ENCODE measurements around the gene RAB29. TPM values are rescaled to one million over a fixed set of nuclear protein-coding genes. Genes with fewer than 3 reads are reported as not detected.

RAB29 gene
- total RNA-seq, 1 experiment from 2014 or later: 11.0 TPM

DNA sequence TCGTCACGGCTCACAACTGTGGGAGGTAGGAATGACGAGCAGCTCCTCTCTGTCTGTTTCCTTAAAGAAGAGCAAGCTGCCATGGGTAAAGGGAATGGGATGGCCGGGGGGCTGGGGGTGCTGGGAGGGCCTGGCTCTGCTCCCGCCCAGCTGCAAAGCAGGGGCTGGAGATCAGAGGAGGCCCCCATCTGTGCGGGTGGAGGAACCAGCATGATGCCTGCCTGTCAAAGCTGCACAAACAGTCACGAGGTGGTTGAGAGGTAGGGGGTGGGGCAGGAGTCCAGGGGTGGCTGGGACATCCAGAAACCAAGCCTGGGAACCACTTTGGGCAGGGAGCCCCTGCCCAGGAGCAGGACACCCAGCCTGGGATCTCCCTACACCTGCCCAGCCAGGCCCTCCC, 25.1 kb upstream of the RAB29 start (continued):
- TF ChIP-seq, protein P1, sequence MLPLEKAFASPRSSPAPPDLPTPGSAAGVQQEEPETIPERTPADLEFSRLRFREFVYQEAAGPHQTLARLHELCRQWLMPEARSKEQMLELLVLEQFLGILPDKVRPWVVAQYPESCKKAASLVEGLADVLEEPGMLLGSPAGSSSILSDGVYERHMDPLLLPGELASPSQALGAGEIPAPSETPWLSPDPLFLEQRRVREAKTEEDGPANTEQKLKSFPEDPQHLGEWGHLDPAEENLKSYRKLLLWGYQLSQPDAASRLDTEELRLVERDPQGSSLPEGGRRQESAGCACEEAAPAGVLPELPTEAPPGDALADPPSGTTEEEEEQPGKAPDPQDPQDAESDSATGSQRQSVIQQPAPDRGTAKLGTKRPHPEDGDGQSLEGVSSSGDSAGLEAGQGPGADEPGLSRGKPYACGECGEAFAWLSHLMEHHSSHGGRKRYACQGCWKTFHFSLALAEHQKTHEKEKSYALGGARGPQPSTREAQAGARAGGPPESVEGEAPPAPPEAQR (CRISPR knock-in tag; IDR thresholded peaks at IDR 0.05): no peak
- TF ChIP-seq ELF4 (CRISPR knock-in tag; IDR thresholded peaks at IDR 0.05; ENCODE audit: low read depth) (no peak), FOXP1 (CRISPR knock-in tag; IDR thresholded peaks at IDR 0.05; ENCODE audit: borderline replicate concordance) (no peak), TEAD4 (CRISPR knock-in tag; IDR thresholded peaks at IDR 0.05) (no peak), ATF1 (CRISPR knock-in tag; IDR thresholded peaks at IDR 0.05) (no peak)
- TF ChIP-seq, protein P2, sequence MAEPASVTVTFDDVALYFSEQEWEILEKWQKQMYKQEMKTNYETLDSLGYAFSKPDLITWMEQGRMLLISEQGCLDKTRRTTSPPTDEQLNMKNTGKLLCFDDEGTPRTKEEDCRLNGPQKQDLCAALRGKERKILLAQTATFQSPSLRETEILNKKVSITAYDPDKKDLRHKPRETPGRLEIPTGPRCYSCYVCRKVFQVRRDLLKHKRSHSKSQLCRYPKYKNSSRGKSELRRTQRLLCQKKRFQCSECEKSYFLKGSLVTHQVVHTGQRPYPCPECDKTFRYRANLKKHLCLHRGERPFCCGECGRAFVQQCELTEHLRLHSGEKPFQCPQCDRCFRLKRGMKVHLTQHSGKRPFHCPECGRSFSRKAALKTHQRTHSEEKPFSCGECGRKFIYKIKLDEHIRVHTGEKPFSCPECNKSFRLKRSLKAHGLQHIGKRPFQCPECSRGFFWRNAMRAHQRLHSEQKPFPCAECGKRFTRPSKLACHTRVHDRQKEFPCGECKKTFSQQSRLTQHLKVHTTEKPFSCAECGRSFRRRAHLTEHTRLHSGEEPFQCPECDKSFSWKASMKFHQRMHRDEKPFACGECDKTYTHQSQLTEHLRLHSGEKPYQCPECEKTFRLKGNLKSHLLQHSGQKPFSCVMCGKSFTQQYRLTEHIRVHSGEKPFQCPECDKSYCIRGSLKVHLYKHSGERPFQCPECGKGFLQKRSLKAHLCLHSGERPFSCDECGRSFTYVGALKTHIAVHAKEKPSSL (CRISPR knock-in tag; conservative IDR thresholded peaks at IDR 0.05): no peak

DNA sequence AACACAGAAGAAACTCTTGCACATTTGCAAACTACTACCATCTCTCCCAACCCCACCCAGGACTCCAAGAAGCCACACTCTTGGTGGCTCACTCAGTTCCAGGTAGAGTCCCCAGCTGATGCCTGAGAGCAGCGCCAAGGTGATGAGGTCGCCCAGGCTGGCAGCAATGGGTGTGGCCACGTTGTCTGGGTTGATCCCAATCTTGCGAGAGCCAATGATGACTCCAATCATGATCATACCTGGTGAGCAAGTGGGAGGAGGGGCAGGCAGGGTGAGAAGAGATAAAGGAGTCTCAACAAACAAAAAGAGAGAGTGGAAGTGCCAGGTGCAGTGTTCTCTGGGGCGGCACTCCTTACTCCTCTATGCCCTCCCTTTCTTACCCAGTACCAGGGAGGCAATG, 23.3 kb upstream of the RAB29 start:
- CTCF ChIA-PET: no interaction called here
- POLR2A ChIA-PET: no interaction called here
- Mint-ChIP-seq H3K27ac (no peak overlapping the region), H3K4me1 (no peaks in the 10 kb centered on the region), H3K27me3 (ENCODE audit: low read depth) (no peaks in the 10 kb centered on the region), H3K9me3 (no peaks in the 10 kb centered on the region), H3K36me3 (peaks cover 38% of the 10 kb centered on the region), H3K4me3 (no peak overlapping the region)
- TF ChIP-seq ZNF396 (CRISPR knock-in tag; IDR thresholded peaks at IDR 0.05; ENCODE audit: borderline replicate concordance) (no peak), JUN (CRISPR knock-in tag; IDR thresholded peaks at IDR 0.05) (no peak), ZNF671 (CRISPR knock-in tag; IDR thresholded peaks at IDR 0.05) (no peak)
- DNase-seq (ENCODE audit: low spot score) (no peak), ATAC-seq (no peak)

DNA sequence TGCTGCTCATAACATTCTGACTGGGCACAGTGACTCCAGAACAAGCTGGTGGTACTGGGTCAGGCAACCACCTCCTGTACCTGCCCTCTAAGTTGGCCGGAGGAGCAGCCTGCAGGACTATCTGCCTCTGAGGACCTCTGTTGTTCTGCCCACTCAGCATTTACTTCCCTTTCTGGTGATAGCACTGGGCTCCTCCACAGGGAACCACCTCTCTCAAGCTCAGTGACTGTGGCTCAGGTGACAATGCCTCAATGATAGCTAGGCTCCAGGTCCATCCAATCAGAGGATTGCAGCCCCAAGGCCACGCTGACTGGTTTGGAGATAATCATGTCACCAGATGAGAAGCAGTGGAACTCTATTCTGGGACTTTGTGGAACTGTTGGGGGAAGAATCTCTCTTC, 21.9 kb upstream of the RAB29 start:
- Mint-ChIP-seq H3K4me1 (0 out of 2 replicates have a peak, but pooled peaks cover 6% of the 10 kb centered on the region), H3K4me3 (no peak overlapping the region), H3K27ac (no peak overlapping the region), H3K9me3 (no peaks in the 10 kb centered on the region), H3K36me3 (peaks cover 41% of the 10 kb centered on the region), H3K27me3 (ENCODE audit: low read depth) (no peaks in the 10 kb centered on the region)
- no peak for TF ChIP-seq MXD4 (CRISPR knock-in tag; IDR thresholded peaks at IDR 0.05; ENCODE audit: borderline replicate concordance)
- ChIA-PET POLR2A (no interaction called here), CTCF (interaction anchor here (0.6 kb wide), 1 partner anchor 34 kb away, joined by 3 read pairs; no protein-coding TSS in a partner anchor)
- DNase-seq (ENCODE audit: low spot score) (no peak), ATAC-seq (no peak)

DNA sequence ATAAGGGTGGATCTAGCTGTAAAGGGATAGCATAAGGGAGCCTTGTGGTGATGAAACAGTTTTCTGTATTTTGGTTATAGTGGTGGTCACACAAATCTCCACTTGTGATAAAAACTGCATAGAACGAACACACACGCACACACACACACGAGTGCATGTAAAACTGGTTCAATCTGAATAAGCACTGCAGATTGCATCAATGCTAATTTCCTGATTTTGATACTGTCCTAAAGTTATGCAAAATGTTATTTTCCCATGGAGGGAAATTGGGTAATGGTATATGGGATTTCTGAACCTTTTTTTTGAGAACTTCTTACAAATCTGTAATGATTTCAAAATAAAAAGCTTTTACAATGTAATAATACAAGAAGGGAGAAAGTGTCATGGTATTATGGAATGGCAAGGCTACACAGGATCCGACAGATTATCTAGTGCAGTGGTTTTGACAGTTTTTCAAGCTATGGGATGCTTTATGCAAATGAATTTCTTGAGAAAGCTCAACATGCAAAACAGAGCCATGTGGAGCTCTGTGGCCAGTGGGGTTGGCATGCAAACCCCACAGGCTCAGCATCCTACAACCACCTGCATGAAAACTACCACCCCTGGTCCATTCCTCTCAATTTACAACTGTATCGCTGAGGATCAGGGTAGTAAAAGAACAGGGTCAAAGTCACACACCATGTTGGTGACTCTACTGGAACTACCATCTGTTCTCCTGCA, 18.9 kb upstream of the RAB29 start:
- no peak for ATAC-seq
- ChIA-PET CTCF (interaction anchor here (3.5 kb wide), 1 partner anchor 183 kb away, joined by 124 read pairs; no protein-coding TSS in a partner anchor), POLR2A (no interaction called here)
- Mint-ChIP-seq H3K9me3 (no peaks in the 10 kb centered on the region), H3K27ac (no peak overlapping the region), H3K4me3 (no peak overlapping the region), H3K4me1 (0 out of 2 replicates have a peak, but pooled peaks cover 6% of the 10 kb centered on the region), H3K27me3 (ENCODE audit: low read depth) (no peaks in the 10 kb centered on the region), H3K36me3 (peaks cover 51% of the 10 kb centered on the region)
- DNase-seq (ENCODE audit: low spot score): no peak
- TF ChIP-seq, protein P3, sequence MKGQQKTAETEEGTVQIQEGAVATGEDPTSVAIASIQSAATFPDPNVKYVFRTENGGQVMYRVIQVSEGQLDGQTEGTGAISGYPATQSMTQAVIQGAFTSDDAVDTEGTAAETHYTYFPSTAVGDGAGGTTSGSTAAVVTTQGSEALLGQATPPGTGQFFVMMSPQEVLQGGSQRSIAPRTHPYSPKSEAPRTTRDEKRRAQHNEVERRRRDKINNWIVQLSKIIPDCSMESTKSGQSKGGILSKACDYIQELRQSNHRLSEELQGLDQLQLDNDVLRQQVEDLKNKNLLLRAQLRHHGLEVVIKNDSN (CRISPR knock-in tag; IDR thresholded peaks at IDR 0.05): no peak
- TF ChIP-seq, protein P4, sequence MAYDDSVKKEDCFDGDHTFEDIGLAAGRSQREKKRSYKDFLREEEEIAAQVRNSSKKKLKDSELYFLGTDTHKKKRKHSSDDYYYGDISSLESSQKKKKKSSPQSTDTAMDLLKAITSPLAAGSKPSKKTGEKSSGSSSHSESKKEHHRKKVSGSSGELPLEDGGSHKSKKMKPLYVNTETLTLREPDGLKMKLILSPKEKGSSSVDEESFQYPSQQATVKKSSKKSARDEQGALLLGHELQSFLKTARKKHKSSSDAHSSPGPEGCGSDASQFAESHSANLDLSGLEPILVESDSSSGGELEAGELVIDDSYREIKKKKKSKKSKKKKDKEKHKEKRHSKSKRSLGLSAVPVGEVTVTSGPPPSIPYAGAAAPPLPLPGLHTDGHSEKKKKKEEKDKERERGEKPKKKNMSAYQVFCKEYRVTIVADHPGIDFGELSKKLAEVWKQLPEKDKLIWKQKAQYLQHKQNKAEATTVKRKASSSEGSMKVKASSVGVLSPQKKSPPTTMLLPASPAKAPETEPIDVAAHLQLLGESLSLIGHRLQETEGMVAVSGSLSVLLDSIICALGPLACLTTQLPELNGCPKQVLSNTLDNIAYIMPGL (CRISPR knock-in tag; IDR thresholded peaks at IDR 0.05): no peak

All from WTC11 (cell line).